Effector CD8-positive, alpha-beta T cell (primary cell): ENCODE results near the gene HYOU1.
A peak's percentile ranks its signal among the peaks of the same experiment; 100 is the strongest.
"Not testable (repeated sequence)": the region's sequence is repeated elsewhere in the genome, so short reads cannot be mapped to it uniquely, and the experiment has no call there.

Source experiments
- DNase-seq: peaks from one replicate; lab custom pipeline; 2025; lab: John Stamatoyannopoulos, UW
- total RNA-seq, 4 experiments: gene quantifications; one replicate each; lab custom pipeline; 2026; lab: John Stamatoyannopoulos, UW

The HYOU1 gene
- 164 to 313 (median 208) reads per million in 4 experiments for total RNA-seq

- peak; percentile 98 for DNase-seq
These were observed at the start of gene HYOU1 for GRCh38 chr11:119057000-119057769. TSS of gene HYOU1 (minus strand) at chr11:119057205. CDS start at chr11:119056160, 1,045 bp downstream.

- no peak for DNase-seq
These were observed 46.8 kb upstream of the HYOU1 start for GRCh38 chr11:119103793-119104192.

GRCh38 chr11:119103161-119103664, 46.2 kb upstream of the HYOU1 start:
- DNase-seq: not testable (repeated sequence)

- DNase-seq: peak; percentile 72
These were observed 44.9 kb upstream of the HYOU1 start, which contains the start of gene DPAGT1 for GRCh38 chr11:119101759-119102423. TSS of gene DPAGT1 (minus strand) at chr11:119101853. CDS start at chr11:119101655, 198 bp downstream.

GRCh38 chr11:119100994-119101758, 44.2 kb upstream of the HYOU1 start:
- DNase-seq: no peak

- DNase-seq: no peak
These were observed 43.4 kb upstream of the HYOU1 start for GRCh38 chr11:119100246-119100970.

- no peak for DNase-seq
These were observed 42.7 kb upstream of the HYOU1 start for GRCh38 chr11:119099711-119100110.

GRCh38 chr11:119095066-119095880, 38.3 kb upstream of the HYOU1 start:
- DNase-seq: peak; percentile 99

GRCh38 chr11:119094816-119095065, 37.7 kb upstream of the HYOU1 start:
- no peak for DNase-seq

GRCh38 chr11:119093942-119094815, 37.2 kb upstream of the HYOU1 start:
- peak; percentile 34 for DNase-seq

- DNase-seq: no peak
These were observed 36.2 kb upstream of the HYOU1 start for GRCh38 chr11:119092880-119093842.

- no peak for DNase-seq
These were observed 35.2 kb upstream of the HYOU1 start for GRCh38 chr11:119091966-119092879.

GRCh38 chr11:119091178-119091577, 34.2 kb upstream of the HYOU1 start:
- DNase-seq: no peak

GRCh38 chr11:119089319-119089718, 32.3 kb upstream of the HYOU1 start:
- DNase-seq: no peak

- no peak for DNase-seq
These were observed 31.4 kb upstream of the HYOU1 start for GRCh38 chr11:119088406-119088805.

- DNase-seq: no peak
These were observed 30.8 kb upstream of the HYOU1 start for GRCh38 chr11:119087747-119088241.

- no peak for DNase-seq
These were observed 30.1 kb upstream of the HYOU1 start for GRCh38 chr11:119087123-119087522.
